Breast epithelium (tissue), 4 donors: ENCODE data around the gene TMPRSS6. TPM values are rescaled to one million over a fixed set of nuclear protein-coding genes. Genes with fewer than 3 reads are reported as not detected.

Source experiments
- DNase-seq, 2 donors: peaks; one replicate each; pipeline ENCODE4 v3.0.0-alpha.2; 2019; ENCODE audit warnings: low spot score in 2 of 2
- H3K27ac ChIP-seq, 2 donors: fragments of 200-600 bp; sonication (generic) in 1 of 2; one replicate each; pipeline ENCODE4 v1.5.1; 2016 to 2019; ENCODE audit warnings: mild to moderate bottlenecking in 1 of 2
- H3K27me3 ChIP-seq, 2 donors: fragments of 200-600 bp; sonication (generic) in 1 of 2; one replicate each; pipeline versions ENCODE4 v1.5.1 to v1.6.0; 2017 to 2019; ENCODE audit warnings: control low read depth in 1 of 2, mild to moderate bottlenecking in 1 of 2
- H3K36me3 ChIP-seq: fragments of 200-600 bp; one replicate; pipeline ENCODE4 v1.5.1; 2019
- H3K4me1 ChIP-seq, 2 donors: fragments of 200-600 bp; sonication (generic); one replicate each; pipeline ENCODE4 v1.5.1; 2016 to 2019; ENCODE audit warnings: control low read depth in 1 of 2
- H3K4me3 ChIP-seq, 3 donors: fragments of 200-600 bp; sonication (generic); 1 replicate in 2 of 3; 2 replicates in 1 of 3; pipeline ENCODE4 v1.5.1; 2016 to 2019; ENCODE audit warnings: mild to moderate bottlenecking in 3 of 3, moderate library complexity in 2 of 3
- H3K9me3 ChIP-seq, 2 donors: fragments of 200-600 bp; sonication (generic) in 1 of 2; one replicate each; pipeline ENCODE4 v1.5.1; 2016 to 2019; ENCODE audit warnings: control low read depth in 1 of 2
- POLR2A ChIP-seq: fragments of 450-650 bp; IDR thresholded peaks from one replicate; pipeline ENCODE4 v1.6.1; 2016; ENCODE audit warnings: antibody characterized with exemption, mild to moderate bottlenecking, moderate library complexity
- POLR2AphosphoS5 ChIP-seq, 3 donors: sonication (generic); formaldehyde crosslinking; IDR thresholded peaks; one replicate each; pipeline ENCODE4 v1.6.1; 2017; ENCODE audit warnings: antibody characterized with exemption in 3 of 3
- intact Hi-C: fragments of 100-400 bp; cut with DNase I; formaldehyde crosslinking; loops from one replicate; pipeline ENCODE4 v1.15.1; 2023; ENCODE audit warnings: low total_unique reads
- total RNA-seq, 3 donors: library from RNA; depleted of rRNA; stranded (reverse); fragments of >200 nt; gene quantifications; one replicate each; pipeline ENCODE4 v1.1.0, GENCODE V29; 2016
- TF ChIP-seq, protein P1 (sequence below), 3 donors: fragments of 450-650 bp; IDR thresholded peaks; one replicate each; pipeline ENCODE4 v1.5.1; 2016 to 2017; ENCODE audit warnings: antibody characterized with exemption in 3 of 3, mild to moderate bottlenecking in 3 of 3, moderate library complexity in 3 of 3

TMPRSS6 gene
- total RNA-seq, 3 donors from 2014 or later, result 0.88 TPM; not detected in 2

DNA sequence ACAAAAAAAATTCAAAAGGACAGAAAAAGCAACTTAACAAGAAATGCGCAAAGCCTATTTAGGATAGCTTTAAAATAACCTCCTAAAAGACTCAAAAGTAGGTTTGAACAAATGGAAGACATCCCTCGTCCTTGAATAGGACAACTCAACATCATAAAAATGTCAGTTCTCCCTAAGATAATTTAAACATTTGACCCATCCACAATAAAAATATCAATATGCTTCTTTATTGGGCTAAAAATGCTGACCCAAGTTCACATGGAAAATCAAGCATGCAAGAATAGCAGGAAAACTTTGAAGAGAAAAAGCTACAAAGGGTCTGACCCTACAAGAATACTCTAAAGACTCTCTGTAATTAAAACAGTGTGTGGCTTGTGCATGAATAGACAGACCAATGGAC is 70.0 kb downstream of the TMPRSS6 start:
- Histone ChIP-seq H3K4me3 (no peak overlapping the region), H3K4me1 (no peaks in the 10 kb centered on the region)
- no peak for TF ChIP-seq POLR2A
- TF ChIP-seq, protein P1, sequence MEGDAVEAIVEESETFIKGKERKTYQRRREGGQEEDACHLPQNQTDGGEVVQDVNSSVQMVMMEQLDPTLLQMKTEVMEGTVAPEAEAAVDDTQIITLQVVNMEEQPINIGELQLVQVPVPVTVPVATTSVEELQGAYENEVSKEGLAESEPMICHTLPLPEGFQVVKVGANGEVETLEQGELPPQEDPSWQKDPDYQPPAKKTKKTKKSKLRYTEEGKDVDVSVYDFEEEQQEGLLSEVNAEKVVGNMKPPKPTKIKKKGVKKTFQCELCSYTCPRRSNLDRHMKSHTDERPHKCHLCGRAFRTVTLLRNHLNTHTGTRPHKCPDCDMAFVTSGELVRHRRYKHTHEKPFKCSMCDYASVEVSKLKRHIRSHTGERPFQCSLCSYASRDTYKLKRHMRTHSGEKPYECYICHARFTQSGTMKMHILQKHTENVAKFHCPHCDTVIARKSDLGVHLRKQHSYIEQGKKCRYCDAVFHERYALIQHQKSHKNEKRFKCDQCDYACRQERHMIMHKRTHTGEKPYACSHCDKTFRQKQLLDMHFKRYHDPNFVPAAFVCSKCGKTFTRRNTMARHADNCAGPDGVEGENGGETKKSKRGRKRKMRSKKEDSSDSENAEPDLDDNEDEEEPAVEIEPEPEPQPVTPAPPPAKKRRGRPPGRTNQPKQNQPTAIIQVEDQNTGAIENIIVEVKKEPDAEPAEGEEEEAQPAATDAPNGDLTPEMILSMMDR (IDR thresholded peaks at IDR 0.05), result no peak
- no peak for TF ChIP-seq POLR2AphosphoS5 (IDR thresholded peaks at IDR 0.05)

DNA sequence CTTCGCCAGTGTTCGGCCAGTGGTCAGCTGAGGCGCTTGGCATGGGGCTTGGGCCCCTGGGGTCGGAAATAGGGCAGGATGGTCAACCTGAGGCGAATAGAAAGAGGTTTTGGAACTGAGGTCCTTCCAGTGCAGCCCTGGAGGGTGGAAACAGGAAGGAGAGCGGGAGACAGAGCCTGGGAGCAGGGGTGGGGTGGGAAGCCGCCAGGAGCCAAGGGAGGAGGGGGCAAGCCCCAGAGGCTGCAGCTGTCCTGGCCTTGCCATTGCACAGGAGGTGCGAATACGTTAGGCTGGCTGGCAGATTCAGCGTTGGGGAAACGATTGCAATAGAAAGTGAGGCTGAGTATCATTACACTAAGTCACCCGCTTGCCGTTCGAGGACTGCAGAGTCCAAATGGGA is 71.8 kb downstream of the TMPRSS6 start:
- intact Hi-C loops, result no loop called here
- Histone ChIP-seq H3K9me3 (no peaks in the 10 kb centered on the region), H3K4me3 (no peak overlapping the region), H3K4me1 (peaks cover 0 to 4% of the 10 kb centered on the region in 2 donors), H3K27me3 (no peaks in the 10 kb centered on the region), H3K27ac (no peak overlapping the region), H3K36me3 (no peaks in the 10 kb centered on the region)
- no peak for TF ChIP-seq POLR2A
- no peak for TF ChIP-seq POLR2AphosphoS5 (IDR thresholded peaks at IDR 0.05)
- TF ChIP-seq, protein P1 (IDR thresholded peaks at IDR 0.05), result no peak
- DNase-seq, result no peak

More for the DNA sequence above, 70.0 kb downstream of the TMPRSS6 start:
- intact Hi-C loops, result no loop called here
- no peaks in the 10 kb centered on the region for H3K36me3 ChIP-seq
- no peaks in the 10 kb centered on the region for H3K9me3 ChIP-seq
- DNase-seq, result no peak
- no peaks in the 10 kb centered on the region for H3K27me3 ChIP-seq
- H3K27ac ChIP-seq, result no peak overlapping the region

DNA sequence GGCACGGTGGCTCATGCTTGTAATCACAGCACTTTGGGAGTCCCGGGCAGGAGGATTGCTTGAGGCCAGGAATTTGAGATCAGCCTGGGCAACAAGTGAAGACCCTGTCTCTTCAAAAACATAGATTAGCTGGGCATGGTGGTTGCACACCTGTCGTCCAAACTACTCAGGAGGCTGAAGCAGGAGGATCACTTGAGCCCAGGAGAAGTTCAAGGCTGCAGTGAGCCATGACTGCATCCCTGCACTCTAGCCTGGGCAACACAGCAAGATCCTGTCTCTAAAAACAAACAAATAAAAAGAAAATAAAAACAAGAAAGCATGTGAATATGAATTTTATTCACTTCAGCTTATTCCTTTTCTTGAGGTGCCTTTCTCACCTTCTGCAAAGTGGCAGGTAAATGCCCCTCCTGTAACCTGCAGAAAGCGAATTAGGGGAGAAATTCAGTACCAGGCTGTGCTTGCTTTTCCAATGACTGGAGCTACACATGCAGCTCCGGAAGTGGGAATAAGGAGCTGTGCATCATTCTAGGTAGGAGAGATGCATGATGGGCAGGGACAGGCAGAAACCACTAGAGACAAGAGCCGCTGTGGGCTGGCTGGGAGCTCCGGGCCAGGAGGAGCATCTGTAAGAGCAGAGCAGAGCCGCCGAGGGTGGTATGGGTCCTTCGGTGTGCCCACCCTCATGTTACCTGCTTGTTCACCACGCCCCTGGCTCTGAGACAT is 72.7 kb downstream of the TMPRSS6 start:
- no peak for DNase-seq
- no peaks in the 10 kb centered on the region for H3K9me3 ChIP-seq
- no peaks in the 10 kb centered on the region for H3K27me3 ChIP-seq
- H3K36me3 ChIP-seq, result no peaks in the 10 kb centered on the region
- H3K27ac ChIP-seq, result no peak overlapping the region
- intact Hi-C loops, result no loop called here
- peaks cover 0 to 8% of the 10 kb centered on the region in 2 donors for H3K4me1 ChIP-seq
- H3K4me3 ChIP-seq, result no peak overlapping the region
- TF ChIP-seq POLR2AphosphoS5 (IDR thresholded peaks at IDR 0.05) (no peak), POLR2A (no peak)
- TF ChIP-seq, protein P1 (IDR thresholded peaks at IDR 0.05), result no peak

DNA sequence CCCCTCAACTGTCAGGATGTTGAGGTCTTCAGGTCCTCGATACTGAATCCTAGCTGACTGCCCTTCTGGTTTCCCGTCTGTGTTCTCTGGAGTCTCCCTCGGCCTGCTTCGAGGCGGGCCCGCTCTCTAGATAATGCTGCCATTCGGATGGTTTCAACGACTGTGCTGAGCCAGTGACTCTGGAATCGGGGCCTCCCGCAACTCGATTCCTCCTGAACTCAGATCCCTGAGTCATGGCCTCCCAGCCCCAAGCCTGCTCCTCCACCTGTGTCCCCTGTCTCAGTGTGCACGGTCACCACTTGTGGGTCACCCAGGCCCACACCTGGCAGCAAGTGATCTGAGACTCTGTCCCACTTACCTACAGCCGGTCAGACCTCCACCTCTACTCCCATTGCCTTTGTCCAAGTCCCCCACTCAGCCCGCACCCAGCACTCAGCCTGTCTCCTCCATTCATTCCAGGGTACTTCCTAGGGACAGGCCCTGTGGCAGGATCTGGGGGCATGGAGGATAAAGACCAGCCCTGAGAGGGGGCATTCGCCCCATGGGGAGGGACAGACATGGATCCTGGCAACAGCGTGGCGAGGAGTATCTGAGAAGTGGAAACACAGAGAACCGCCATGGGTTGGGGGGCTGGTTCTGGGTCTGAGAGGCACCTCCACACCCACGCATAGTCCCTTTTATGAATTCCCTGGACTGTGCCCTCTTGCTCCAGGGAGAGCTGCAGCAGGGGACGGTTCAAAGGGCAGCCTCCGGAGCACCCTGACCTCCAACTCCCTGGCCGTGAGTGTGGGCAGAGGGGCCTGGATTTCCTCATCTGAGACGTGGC is 75.7 kb downstream of the TMPRSS6 start:
- Histone ChIP-seq H3K27me3 (no peaks in the 10 kb centered on the region), H3K4me1 (peaks cover 0 to 8% of the 10 kb centered on the region in 2 donors), H3K4me3 (no peak overlapping the region), H3K9me3 (no peaks in the 10 kb centered on the region), H3K27ac (no peak overlapping the region), H3K36me3 (no peaks in the 10 kb centered on the region)
- intact Hi-C loops, result no loop called here
- DNase-seq, result no peak
- TF ChIP-seq, protein P1 (IDR thresholded peaks at IDR 0.05), result no peak
- TF ChIP-seq POLR2A (no peak), POLR2AphosphoS5 (IDR thresholded peaks at IDR 0.05) (no peak)
